ENCODE results near the gene FN1.
"Not testable (repeated sequence)": the region's sequence is repeated elsewhere in the genome, so short reads cannot be mapped to it uniquely, and the experiment has no call there.

FN1 gene

GRCh38 chr2:215316336-215316735, 119.5 kb downstream of the FN1 start:
- no peak for DNase-seq (ENCODE audit: low spot score)
- no peak for TF ChIP-seq CTCF (IDR thresholded peaks at IDR 0.05; ENCODE audit: extremely low read depth, insufficient read depth, missing control alignments)
- in situ Hi-C loops (cut with MboI; ENCODE audit: low pct_unique_long_range_greater_than_20kb, low sequenced_read_pairs, unreplicated experiment): no loop called here

- no peak for DNase-seq (ENCODE audit: low spot score)
- in situ Hi-C loops (cut with MboI; ENCODE audit: low pct_unique_long_range_greater_than_20kb, low sequenced_read_pairs, unreplicated experiment): no loop called here
- no peak for TF ChIP-seq CTCF (IDR thresholded peaks at IDR 0.05; ENCODE audit: extremely low read depth, insufficient read depth, missing control alignments)
These were observed 120.6 kb downstream of the FN1 start for GRCh38 chr2:215315301-215315700.

- TF ChIP-seq CTCF (IDR thresholded peaks at IDR 0.05; ENCODE audit: extremely low read depth, insufficient read depth, missing control alignments): no peak
- no peak for DNase-seq (ENCODE audit: low spot score)
- in situ Hi-C loops (cut with MboI; ENCODE audit: low pct_unique_long_range_greater_than_20kb, low sequenced_read_pairs, unreplicated experiment): no loop called here
These were observed 121.0 kb downstream of the FN1 start for GRCh38 chr2:215314896-215315295.

- TF ChIP-seq CTCF (IDR thresholded peaks at IDR 0.05; ENCODE audit: extremely low read depth, insufficient read depth, missing control alignments): no peak
- in situ Hi-C loops (cut with MboI; ENCODE audit: low pct_unique_long_range_greater_than_20kb, low sequenced_read_pairs, unreplicated experiment): no loop called here
- DNase-seq (ENCODE audit: low spot score): no peak
These were observed 122.6 kb downstream of the FN1 start for GRCh38 chr2:215313255-215313613.

- TF ChIP-seq CTCF (IDR thresholded peaks at IDR 0.05; ENCODE audit: extremely low read depth, insufficient read depth, missing control alignments): no peak
- peak; percentile 94 for DNase-seq (ENCODE audit: low spot score)
- in situ Hi-C loops (cut with MboI; ENCODE audit: low pct_unique_long_range_greater_than_20kb, low sequenced_read_pairs, unreplicated experiment): no loop called here
These were observed 124.1 kb downstream of the FN1 start, which contains the start of gene ATIC for GRCh38 chr2:215311625-215312396. ATIC (plus strand) TSS chr2:215312059; CDS start chr2:215312143, 84 bp downstream.

GRCh38 chr2:215311259-215311624, 124.6 kb downstream of the FN1 start:
- in situ Hi-C loops (cut with MboI; ENCODE audit: low pct_unique_long_range_greater_than_20kb, low sequenced_read_pairs, unreplicated experiment); DNase-seq (ENCODE audit: low spot score): not testable (repeated sequence)

All from GM13977 (cell line).